22Rv1 (cell line): ENCODE results near the gene SLC49A3.

Experiments
- H3K27ac ChIP-seq: fragments of 450-650 bp; 2 replicates; pipeline ENCODE4 v1.5.1; 2017
- ZFX ChIP-seq: fragments of 450-650 bp; IDR thresholded peaks from 2 replicates; pipeline ENCODE4 v1.6.1; 2017; ENCODE audit warnings: antibody characterized with exemption, borderline replicate concordance
- TF ChIP-seq, protein P1 (sequence below): fragments of 450-650 bp; IDR thresholded peaks from 2 replicates; pipeline ENCODE4 v1.5.1; 2017; ENCODE audit warnings: mild to moderate bottlenecking

Gene SLC49A3

DNA sequence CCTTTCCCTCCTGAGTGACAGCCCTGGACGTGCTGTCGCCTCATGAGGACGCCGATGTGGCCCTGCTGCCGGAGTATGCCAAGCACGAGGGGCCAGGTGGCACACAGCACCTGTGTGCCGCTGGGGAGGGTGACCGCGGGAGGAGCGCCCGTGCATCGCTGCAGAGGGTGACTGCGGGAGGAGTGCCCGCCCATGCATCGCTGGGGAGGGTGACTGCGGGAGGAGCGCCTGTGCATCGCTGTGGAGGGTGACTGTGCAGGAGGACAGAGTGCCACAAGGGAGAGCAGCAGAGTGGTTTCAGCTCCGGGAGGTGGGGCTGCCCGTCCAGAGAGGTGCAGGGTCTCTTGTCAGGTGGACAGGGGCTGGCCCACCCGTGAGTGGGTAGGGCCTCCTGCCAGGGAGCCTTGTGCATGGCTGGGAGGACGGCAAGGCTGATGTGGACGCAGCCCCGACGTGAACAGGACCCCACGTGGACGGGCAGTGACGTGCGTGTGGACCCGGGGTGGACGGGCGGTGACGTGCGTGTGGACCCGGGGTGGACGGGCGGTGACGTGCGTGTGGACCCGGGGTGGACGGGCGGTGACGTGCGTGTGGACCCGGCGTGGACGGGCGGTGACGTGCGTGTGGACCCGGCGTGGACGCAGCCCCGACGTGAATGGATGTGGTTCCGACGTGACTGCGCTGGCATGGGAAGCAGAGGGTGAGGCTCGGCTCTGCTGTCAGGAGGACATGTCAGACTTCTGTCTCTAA, 31.3 kb upstream of the SLC49A3 start:
- no peak for TF ChIP-seq ZFX
- TF ChIP-seq, protein P1, sequence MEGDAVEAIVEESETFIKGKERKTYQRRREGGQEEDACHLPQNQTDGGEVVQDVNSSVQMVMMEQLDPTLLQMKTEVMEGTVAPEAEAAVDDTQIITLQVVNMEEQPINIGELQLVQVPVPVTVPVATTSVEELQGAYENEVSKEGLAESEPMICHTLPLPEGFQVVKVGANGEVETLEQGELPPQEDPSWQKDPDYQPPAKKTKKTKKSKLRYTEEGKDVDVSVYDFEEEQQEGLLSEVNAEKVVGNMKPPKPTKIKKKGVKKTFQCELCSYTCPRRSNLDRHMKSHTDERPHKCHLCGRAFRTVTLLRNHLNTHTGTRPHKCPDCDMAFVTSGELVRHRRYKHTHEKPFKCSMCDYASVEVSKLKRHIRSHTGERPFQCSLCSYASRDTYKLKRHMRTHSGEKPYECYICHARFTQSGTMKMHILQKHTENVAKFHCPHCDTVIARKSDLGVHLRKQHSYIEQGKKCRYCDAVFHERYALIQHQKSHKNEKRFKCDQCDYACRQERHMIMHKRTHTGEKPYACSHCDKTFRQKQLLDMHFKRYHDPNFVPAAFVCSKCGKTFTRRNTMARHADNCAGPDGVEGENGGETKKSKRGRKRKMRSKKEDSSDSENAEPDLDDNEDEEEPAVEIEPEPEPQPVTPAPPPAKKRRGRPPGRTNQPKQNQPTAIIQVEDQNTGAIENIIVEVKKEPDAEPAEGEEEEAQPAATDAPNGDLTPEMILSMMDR = no peak
- no peak overlapping the region for H3K27ac ChIP-seq

DNA sequence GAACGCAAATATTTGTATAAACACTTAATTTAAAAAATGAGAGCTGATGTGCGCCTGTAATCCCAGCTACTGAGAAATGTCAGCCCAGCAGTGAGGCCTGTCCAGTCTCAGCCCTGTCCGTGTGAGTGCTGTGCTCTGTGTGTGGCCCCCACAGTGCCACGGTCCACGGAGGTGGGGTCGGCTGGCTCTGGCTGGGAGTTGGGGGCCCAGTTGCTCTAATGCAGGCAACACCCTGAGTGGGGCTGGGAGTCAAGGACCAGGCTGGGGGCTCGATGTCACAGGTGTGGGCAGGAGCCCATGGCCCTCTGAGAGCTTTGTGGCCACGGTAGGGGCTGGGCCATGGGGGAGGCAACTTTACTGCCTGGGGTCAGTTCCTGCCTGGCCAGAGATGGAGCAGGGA, 29.5 kb upstream of the SLC49A3 start:
- H3K27ac ChIP-seq = no peak overlapping the region
- no peak for TF ChIP-seq ZFX
- TF ChIP-seq, protein P1 = no peak

DNA sequence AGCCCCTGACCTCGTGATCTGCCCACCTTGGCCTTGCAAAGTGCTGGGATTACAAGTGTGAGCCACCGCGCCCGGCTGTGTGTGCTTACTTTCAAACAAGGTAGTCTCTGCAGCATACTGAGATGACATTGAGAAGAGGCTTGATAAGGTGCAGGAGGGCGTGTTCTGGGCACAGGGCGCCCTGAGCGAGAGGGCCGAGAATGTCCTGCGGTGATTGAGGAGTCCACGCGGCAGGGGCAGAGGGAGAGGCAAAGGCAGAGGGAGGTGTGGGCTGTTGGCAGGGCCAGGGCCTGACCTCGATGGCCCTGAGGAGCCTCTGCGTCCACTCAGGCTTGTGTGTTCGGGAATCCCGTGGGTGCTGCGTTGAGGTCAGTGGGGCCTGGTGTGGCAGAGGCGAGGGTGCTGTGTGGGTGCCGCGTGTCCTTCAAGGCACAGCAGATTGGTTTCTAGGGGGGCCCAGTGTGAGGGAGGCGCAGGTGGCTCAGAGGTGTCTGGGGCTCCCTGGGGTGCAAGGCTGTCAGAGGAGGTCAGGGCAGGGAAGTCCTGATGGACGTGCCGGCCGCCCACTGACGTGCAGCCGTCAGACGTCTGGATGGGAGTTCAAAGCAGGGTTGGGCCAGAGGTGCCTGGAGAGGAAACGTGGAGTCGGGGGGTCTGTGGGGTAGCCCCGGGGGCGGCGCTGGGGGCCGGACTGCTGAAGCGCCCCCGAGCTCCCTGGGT, 28.8 kb upstream of the SLC49A3 start:
- TF ChIP-seq, protein P1 = no peak
- TF ChIP-seq ZFX = no peak
- H3K27ac ChIP-seq = no peak overlapping the region

DNA sequence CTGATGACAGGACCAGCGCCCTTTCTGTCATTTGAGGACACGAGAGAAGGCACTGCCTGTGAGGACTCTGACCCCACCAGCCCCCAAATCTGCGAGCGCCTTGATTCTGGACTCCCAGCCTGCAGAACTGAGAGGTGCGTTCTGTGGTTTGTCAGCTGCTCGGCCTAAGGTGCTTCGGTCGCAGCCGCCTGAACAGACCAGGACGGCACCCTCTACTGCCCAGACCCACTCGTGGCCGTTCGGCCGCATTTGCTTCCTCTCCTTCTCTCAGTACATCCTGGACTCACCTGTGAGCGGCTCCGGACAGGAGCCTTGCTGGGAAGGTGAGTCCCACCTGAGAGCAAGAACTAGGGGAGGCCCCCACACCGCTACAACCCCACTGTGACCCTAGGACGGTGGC, 25.1 kb upstream of the SLC49A3 start:
- no peak overlapping the region for H3K27ac ChIP-seq

DNA sequence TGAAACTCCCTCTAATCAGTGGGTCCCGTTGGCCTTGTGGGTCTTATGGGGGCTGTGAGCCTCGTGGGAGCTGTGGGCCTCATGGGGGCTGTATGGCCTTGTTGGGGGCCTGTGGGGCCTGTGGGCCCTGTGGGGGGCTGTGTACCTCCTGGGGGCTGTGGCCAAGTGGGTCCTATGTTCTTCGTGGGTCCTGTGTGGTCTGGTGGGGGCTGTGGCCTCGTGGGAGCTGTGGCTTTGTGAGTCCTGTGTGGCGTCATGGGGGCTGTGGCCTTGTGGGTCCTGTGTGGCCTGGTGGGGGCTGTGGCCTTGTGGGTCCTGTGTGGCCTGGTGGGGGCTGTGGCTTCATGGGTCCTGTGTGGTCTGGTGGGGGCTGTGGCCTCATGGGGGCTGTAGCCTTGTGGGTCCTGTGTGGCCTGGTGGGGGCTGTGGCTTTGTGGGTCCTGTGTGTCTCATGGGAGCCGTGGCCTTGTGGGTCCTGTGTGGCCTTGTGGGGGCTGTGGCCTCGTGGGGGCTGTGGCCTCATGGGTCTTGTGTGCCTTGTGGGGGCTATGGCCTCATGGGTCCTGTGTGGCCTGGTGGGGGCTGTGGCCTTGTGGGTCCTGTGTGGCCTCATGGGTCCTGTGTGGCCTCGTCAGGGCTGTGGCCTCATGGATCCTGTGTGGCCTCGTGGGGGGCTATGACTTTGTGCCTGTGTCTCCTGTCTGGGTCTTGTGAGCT, 24.1 kb upstream of the SLC49A3 start:
- no peak overlapping the region for H3K27ac ChIP-seq
- TF ChIP-seq, protein P1 = no peak
- no peak for TF ChIP-seq ZFX

More for the DNA sequence above, 25.1 kb upstream of the SLC49A3 start:
- no peak for TF ChIP-seq ZFX
- TF ChIP-seq, protein P1 = no peak

DNA sequence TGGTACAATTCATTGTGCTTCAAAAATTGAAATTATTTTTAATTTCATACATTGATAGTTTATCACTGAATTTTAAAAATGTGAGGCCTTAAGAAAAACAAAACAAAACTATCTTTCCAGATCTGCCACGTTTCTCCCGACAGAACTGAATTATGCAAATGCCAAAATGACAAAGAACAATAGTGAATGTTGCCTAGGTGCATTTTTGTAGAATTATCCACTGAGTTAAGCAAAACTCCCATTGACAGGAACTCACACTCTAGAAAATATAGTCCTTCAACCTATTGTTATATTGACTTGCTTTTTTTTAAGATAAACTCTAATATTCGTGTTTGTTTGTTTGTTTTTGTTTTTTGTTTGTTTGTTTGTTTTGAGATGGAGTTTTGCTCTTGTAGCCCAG, 23.1 kb upstream of the SLC49A3 start:
- TF ChIP-seq ZFX = no peak
- TF ChIP-seq, protein P1 = no peak

More for the DNA sequence above, 23.1 kb upstream of the SLC49A3 start:
- H3K27ac ChIP-seq = no peak overlapping the region
